Measurements from ENCODE around the gene NCKAP1.

DNA sequence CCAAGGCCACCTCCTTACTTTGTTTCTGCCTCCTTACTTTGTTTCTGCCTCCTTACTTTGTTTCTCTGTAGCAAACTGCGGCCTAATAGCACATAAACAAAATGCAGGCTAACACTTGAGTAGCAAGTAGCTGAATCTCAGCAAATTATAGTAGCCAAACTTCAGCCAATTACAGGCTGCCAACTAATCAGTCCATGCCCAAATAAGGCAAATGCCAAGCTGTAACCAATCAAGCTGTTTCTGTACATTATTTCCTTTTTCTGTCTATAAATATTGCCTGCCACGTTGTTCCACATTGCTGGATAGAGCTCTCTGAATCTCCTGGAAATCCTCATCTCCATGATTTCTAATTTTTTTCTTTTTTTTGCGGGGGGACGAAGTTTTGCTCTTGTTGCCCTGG, 143.1 kb downstream of the NCKAP1 start:
- no peak for TF ChIP-seq TOX (CRISPR knock-in tag; IDR thresholded peaks at IDR 0.05; ENCODE audit: borderline replicate concordance)
- TF ChIP-seq ARNTL (CRISPR knock-in tag; IDR thresholded peaks at IDR 0.05; ENCODE audit: borderline replicate concordance, low read depth) = no peak
- TF ChIP-seq ZNF8 (CRISPR knock-in tag; IDR thresholded peaks at IDR 0.05) = no peak
- TF ChIP-seq RARB (CRISPR knock-in tag; IDR thresholded peaks at IDR 0.05) = no peak
- TF ChIP-seq BACH2 (CRISPR knock-in tag; IDR thresholded peaks at IDR 0.05; ENCODE audit: borderline replicate concordance) = no peak
- TF ChIP-seq, protein P1, sequence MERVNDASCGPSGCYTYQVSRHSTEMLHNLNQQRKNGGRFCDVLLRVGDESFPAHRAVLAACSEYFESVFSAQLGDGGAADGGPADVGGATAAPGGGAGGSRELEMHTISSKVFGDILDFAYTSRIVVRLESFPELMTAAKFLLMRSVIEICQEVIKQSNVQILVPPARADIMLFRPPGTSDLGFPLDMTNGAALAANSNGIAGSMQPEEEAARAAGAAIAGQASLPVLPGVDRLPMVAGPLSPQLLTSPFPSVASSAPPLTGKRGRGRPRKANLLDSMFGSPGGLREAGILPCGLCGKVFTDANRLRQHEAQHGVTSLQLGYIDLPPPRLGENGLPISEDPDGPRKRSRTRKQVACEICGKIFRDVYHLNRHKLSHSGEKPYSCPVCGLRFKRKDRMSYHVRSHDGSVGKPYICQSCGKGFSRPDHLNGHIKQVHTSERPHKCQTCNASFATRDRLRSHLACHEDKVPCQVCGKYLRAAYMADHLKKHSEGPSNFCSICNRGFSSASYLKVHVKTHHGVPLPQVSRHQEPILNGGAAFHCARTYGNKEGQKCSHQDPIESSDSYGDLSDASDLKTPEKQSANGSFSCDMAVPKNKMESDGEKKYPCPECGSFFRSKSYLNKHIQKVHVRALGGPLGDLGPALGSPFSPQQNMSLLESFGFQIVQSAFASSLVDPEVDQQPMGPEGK (CRISPR knock-in tag; IDR thresholded peaks at IDR 0.05; ENCODE audit: borderline replicate concordance) = no peak
- no peak for TF ChIP-seq ZFP30 (CRISPR knock-in tag; IDR thresholded peaks at IDR 0.05)
- no peak for TF ChIP-seq ZNF565 (CRISPR knock-in tag; conservative IDR thresholded peaks at IDR 0.05; ENCODE audit: low read depth)
